Endothelial cell of umbilical vein (primary cell): ENCODE results near the gene RPS28. TPM values are rescaled to one million over a fixed set of nuclear protein-coding genes. Genes with fewer than 3 reads are reported as not detected.

Experiments used
- BruUV-seq: library from RNA; stranded (reverse); fragments of 400-500 nt; replicated peaks from 2 replicates; lab custom pipeline; 2021; lab: Mats Ljungman, UMichigan
- CTCF ChIA-PET: fragments of 300-600, 350-600 bp; sonication (Branson Sonifier 250); formaldehyde crosslinking; loops from one replicate; lab custom pipeline; 2021; ENCODE audit warnings: antibody characterized with exemption, inconsistent platforms; lab: Charles Lee
- POLR2A ChIA-PET: fragments of 300-600, 350-600 bp; sonication (Branson Sonifier 250); formaldehyde crosslinking; loops from one replicate; lab custom pipeline; 2021; ENCODE audit warnings: antibody characterized with exemption, inconsistent platforms; lab: Charles Lee
- DNase-seq: peaks from one replicate; pipeline ENCODE4 v3.0.0-alpha.2; 2011; ENCODE audit warnings: low read depth, low spot score
- FAIRE-seq: peaks from 2 replicates; lab custom pipeline; 2011; peaks lifted over from hg19 to GRCh38; lab: Jason Lieb, UNC
- H2AFZ ChIP-seq: 2 replicates; pipeline ENCODE4 v1.6.0; 2012; ENCODE audit warnings: low read depth, low read length, control low read depth, inconsistent platforms
- H3K27ac ChIP-seq: 2 replicates; pipeline ENCODE4 v1.5.1; 2011; ENCODE audit warnings: low read depth, mild to moderate bottlenecking, control low read depth, low read length, moderate library complexity; ENCODE audit not compliant: insufficient read depth
- H3K27me3 ChIP-seq, 2 experiments: 2 replicates each; pipeline versions ENCODE4 v1.6.0 to v1.6.1; 2011; ENCODE audit warnings: low read length in 2 of 2, mixed read lengths in 1 of 2; ENCODE audit not compliant: control insufficient read depth in 2 of 2, insufficient read depth in 2 of 2
- H3K36me3 ChIP-seq, 2 experiments: 2 replicates in 1 of 2; 3 replicates in 1 of 2; pipeline ENCODE4 v1.5.1; 2011; ENCODE audit warnings: low read length in 2 of 2, mild to moderate bottlenecking in 1 of 2, moderate library complexity in 1 of 2; ENCODE audit not compliant: control insufficient read depth in 2 of 2, insufficient read depth in 2 of 2; ENCODE audit errors: extremely low read depth in 1 of 2
- H3K4me1 ChIP-seq: 3 replicates; pipeline ENCODE4 v1.5.1; 2011; ENCODE audit warnings: mild to moderate bottlenecking, low read length; ENCODE audit not compliant: control insufficient read depth, insufficient read depth; ENCODE audit errors: extremely low read depth
- H3K4me2 ChIP-seq: 2 replicates; pipeline ENCODE4 v1.6.1; 2011; ENCODE audit warnings: low read length, control low read depth, mixed read lengths; ENCODE audit not compliant: insufficient read depth
- H3K4me3 ChIP-seq, 3 experiments: fragments of 200-600 bp in 1 of 3; sonication (generic), shearing (Covaris generic) in 1 of 3; replicated peaks in 1 of 3; 2 replicates each; pipeline ENCODE4 v1.5.1; 2011 to 2016; ENCODE audit warnings: control low read depth in 3 of 3, low read length in 3 of 3, mild to moderate bottlenecking in 2 of 3, inconsistent platforms in 1 of 3, low read depth in 1 of 3, moderate library complexity in 1 of 3; ENCODE audit not compliant: insufficient read depth in 1 of 3
- H3K79me2 ChIP-seq: 2 replicates; pipeline ENCODE4 v1.6.0; 2012; ENCODE audit warnings: low read length, inconsistent platforms; ENCODE audit not compliant: control insufficient read depth, insufficient read depth
- H3K9ac ChIP-seq: replicated peaks from 2 replicates; pipeline ENCODE3; 2011; ENCODE audit warnings: low read length, control low read depth; ENCODE audit not compliant: insufficient read depth; ENCODE audit errors: extremely low read depth
- H3K9me1 ChIP-seq: replicated peaks from 3 replicates; pipeline ENCODE4 v1.6.0; 2011; ENCODE audit warnings: mild to moderate bottlenecking, low read length; ENCODE audit not compliant: control insufficient read depth, insufficient read depth; ENCODE audit errors: extremely low read depth
- H3K9me3 ChIP-seq: replicated peaks from 2 replicates; pipeline ENCODE4 v1.5.1; 2012; ENCODE audit warnings: low read length, inconsistent platforms; ENCODE audit not compliant: control insufficient read depth, insufficient read depth
- H4K20me1 ChIP-seq: replicated peaks from 2 replicates; pipeline ENCODE3; 2011; ENCODE audit warnings: mild to moderate bottlenecking, low read length; ENCODE audit not compliant: control insufficient read depth, insufficient read depth; ENCODE audit errors: extremely low read depth
- CTCF ChIP-seq, 2 donors: IDR thresholded peaks; 1 replicate in 1 of 2; 2 replicates in 1 of 2; pipeline ENCODE4 v1.5.1; 2011; ENCODE audit warnings: low read length in 2 of 2, mild to moderate bottlenecking in 2 of 2, moderate library complexity in 2 of 2, control low read depth in 1 of 2, inconsistent platforms in 1 of 2, low read depth in 1 of 2; ENCODE audit not compliant: insufficient read depth in 1 of 2; ENCODE audit errors: extremely low read depth in 1 of 2
- EZH2 ChIP-seq: IDR thresholded peaks from 2 replicates; pipeline ENCODE4 v1.6.1; 2012; ENCODE audit warnings: borderline replicate concordance, low read depth, mild to moderate bottlenecking, moderate library complexity, low read length, inconsistent platforms; ENCODE audit not compliant: severe bottlenecking
- FOS ChIP-seq: IDR thresholded peaks from 2 replicates; pipeline ENCODE4 v1.6.1; 2011; ENCODE audit warnings: mild to moderate bottlenecking, low read length, moderate library complexity, borderline replicate concordance; ENCODE audit not compliant: insufficient read depth
- GATA2 ChIP-seq: IDR thresholded peaks from 2 replicates; pipeline ENCODE4 v1.7.0; 2011; ENCODE audit warnings: low read depth, mild to moderate bottlenecking, moderate library complexity, mixed read lengths, low read length; ENCODE audit not compliant: insufficient read length, insufficient read depth
- JUN ChIP-seq: IDR thresholded peaks from 2 replicates; pipeline ENCODE4 v1.6.1; 2011; ENCODE audit warnings: borderline replicate concordance, low read depth; ENCODE audit not compliant: insufficient read length, insufficient read depth
- MYC ChIP-seq: IDR thresholded peaks from one replicate; pipeline ENCODE4 v1.6.1; 2011; ENCODE audit warnings: mild to moderate bottlenecking, low read depth, low read length
- POLR2A ChIP-seq: IDR thresholded peaks from 2 replicates; pipeline ENCODE4 v1.6.1; 2012; ENCODE audit warnings: low read depth, mild to moderate bottlenecking, control low read depth, low read length
- POLR2AphosphoS5 ChIP-seq: IDR thresholded peaks from 2 replicates; pipeline ENCODE4 v1.6.1; 2012; ENCODE audit warnings: low read depth, mild to moderate bottlenecking, control low read depth, low read length, moderate library complexity; ENCODE audit not compliant: insufficient read depth
- dilution Hi-C: fragments of 300-500 bp; cut with MboI; formaldehyde crosslinking; loops from one replicate; pipeline ENCODE4 v1.15.0; 2019; ENCODE audit warnings: low sequenced_read_pairs; ENCODE audit not compliant: extremely low pct_ligation_motif_present
- intact Hi-C: fragments of 100-400 bp; cut with micrococcal nuclease; formaldehyde crosslinking; loops from one replicate; pipeline ENCODE4 v1.10.0; 2022
- polyA plus RNA-seq, 4 experiments: library from polyadenylated mRNA; depleted of rRNA in 3 of 4; stranded (reverse) in 3 of 4; unstranded in 1 of 4; fragments of >200 nt; gene quantifications; 2 replicates each; pipeline versions ENCODE4 v1.2.1 to v1.2.3, GENCODE V29; 2011 to 2012; ENCODE audit warnings: missing spikeins in 1 of 4
- total RNA-seq: library from RNA; stranded (reverse); gene quantifications from 2 replicates; pipeline ENCODE4 v1.2.3, GENCODE V29; 2021
- TF ChIP-seq, protein P1 (sequence below): IDR thresholded peaks from 2 replicates; pipeline ENCODE4 v1.6.1; 2011; ENCODE audit not compliant: insufficient read depth, insufficient read length

RPS28 gene
- total and polyA plus RNA-seq, 2 donors (not counting 3 experiments of a cell fraction or from before 2014, with no cell fraction given): 865 to 1,664 TPM

GRCh38 chr19:8307965-8308866 is 13.1 kb upstream of the RPS28 start, which contains the start of gene CD320:
Gene CD320, minus strand, starts transcription at chr19:8308358. Its CDS starts 68 bp downstream, at chr19:8308290.
- Histone ChIP-seq H3K9me3 (no peaks in the 10 kb centered on the region), H3K4me3 (peak within 1 kb of the TSS; percentile 43 to 48 (median 44)), H3K36me3 (no peaks in the 10 kb centered on the region), H3K4me1 (peaks cover 19% of the 10 kb centered on the region), H3K9me1 (no peaks in the 10 kb centered on the region), H3K27me3 (no peaks in the 10 kb centered on the region), H3K4me2 (peak within 1 kb of the TSS; percentile 49), H3K9ac (peak within 1 kb of the TSS; percentile 41), H2AFZ (peak within 1 kb of the TSS; percentile 64), H3K27ac (peak within 1 kb of the TSS; percentile 69), H4K20me1 (no peaks in the 10 kb centered on the region), H3K79me2 (peaks cover 11% of the 10 kb centered on the region)
- DNase-seq: peak; percentile 92
- intact Hi-C loops: loop anchor here (1.0 to 2.0 kb wide), 2 partner anchors 13 to 35 kb away; partner anchors contain the start of genes KANK3, NDUFA7 and RPS28
- no peak for TF ChIP-seq GATA2
- TF ChIP-seq POLR2A: peak; percentile 89
- TF ChIP-seq POLR2AphosphoS5: peak; percentile 95
- TF ChIP-seq, protein P1, sequence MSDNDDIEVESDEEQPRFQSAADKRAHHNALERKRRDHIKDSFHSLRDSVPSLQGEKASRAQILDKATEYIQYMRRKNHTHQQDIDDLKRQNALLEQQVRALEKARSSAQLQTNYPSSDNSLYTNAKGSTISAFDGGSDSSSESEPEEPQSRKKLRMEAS: peak; percentile 93
- TF ChIP-seq JUN: no peak
- TF ChIP-seq FOS: peak; percentile 55
- no peak for TF ChIP-seq CTCF (IDR thresholded peaks at IDR 0.05; ENCODE audit: extremely low read depth in 1 of 2, insufficient read depth in 1 of 2, low read depth in 1 of 2, low read length in 2 of 2)
- no peak for TF ChIP-seq EZH2
- peak; percentile 86 for TF ChIP-seq MYC
- ChIA-PET CTCF (no interaction called here), POLR2A (no interaction called here)
- no TSS peak for BruUV-seq
- peak; percentile 96 for FAIRE-seq
- dilution Hi-C loops: no loop called here
